Liver (tissue), 9 donors: ENCODE measurements around the gene CRYZ. TPM values are rescaled to one million over a fixed set of nuclear protein-coding genes. Genes with fewer than 3 reads are reported as not detected.

Experiments used
- DNase-seq: peaks from one replicate; pipeline ENCODE4 v3.0.0-alpha.2; 2017; ENCODE audit warnings: low spot score
- H3K27ac ChIP-seq, 2 donors: one replicate each; pipeline ENCODE4 v1.7.0; 2013; ENCODE audit warnings: inconsistent platforms in 2 of 2, low read length in 2 of 2, control low read depth in 1 of 2, low read depth in 1 of 2, mild to moderate bottlenecking in 1 of 2
- H3K27me3 ChIP-seq, 4 donors: one replicate each; pipeline versions ENCODE4 v1.6.1 to v1.7.0; 2013; ENCODE audit warnings: low read length in 3 of 4, inconsistent platforms in 1 of 4, mild to moderate bottlenecking in 1 of 4, moderate library complexity in 1 of 4; ENCODE audit not compliant: control insufficient read depth in 4 of 4, insufficient read depth in 4 of 4
- H3K36me3 ChIP-seq, 4 donors: one replicate each; pipeline versions ENCODE4 v1.6.1 to v1.7.0; 2013; ENCODE audit warnings: low read length in 3 of 4, mild to moderate bottlenecking in 3 of 4, low read depth in 1 of 4, moderate library complexity in 1 of 4; ENCODE audit not compliant: control insufficient read depth in 4 of 4, insufficient read depth in 3 of 4
- H3K4me1 ChIP-seq, 4 donors: one replicate each; pipeline versions ENCODE4 v1.6.1 to v1.7.0; 2013; ENCODE audit warnings: low read length in 3 of 4, mild to moderate bottlenecking in 3 of 4, moderate library complexity in 1 of 4; ENCODE audit not compliant: control insufficient read depth in 4 of 4, insufficient read depth in 4 of 4
- H3K4me3 ChIP-seq, 3 donors: one replicate each; pipeline versions ENCODE4 v1.6.1 to v1.7.0; 2013; ENCODE audit warnings: low read length in 3 of 3, control low read depth in 1 of 3, low read depth in 1 of 3, mild to moderate bottlenecking in 1 of 3
- H3K9ac ChIP-seq, 2 donors: one replicate each; pipeline ENCODE4 v1.7.0; 2013; ENCODE audit warnings: low read length in 2 of 2, mild to moderate bottlenecking in 2 of 2, moderate library complexity in 2 of 2, control low read depth in 1 of 2, low read depth in 1 of 2
- H3K9me3 ChIP-seq, 4 donors: one replicate each; pipeline versions ENCODE4 v1.6.1 to v1.7.0; 2013; ENCODE audit warnings: low read length in 3 of 4; ENCODE audit not compliant: control insufficient read depth in 4 of 4
- EGR1 ChIP-seq, 2 donors: IDR thresholded peaks; 2 replicates each; pipeline ENCODE4 v1.6.1; 2016 to 2018; ENCODE audit warnings: antibody characterized with exemption in 2 of 2, low read depth in 2 of 2
- FOXA1 ChIP-seq: IDR thresholded peaks from 2 replicates; pipeline ENCODE4 v1.6.1; 2016; ENCODE audit warnings: antibody characterized with exemption
- FOXA2 ChIP-seq: IDR thresholded peaks from 2 replicates; pipeline ENCODE4 v1.6.1; 2016; ENCODE audit warnings: antibody characterized with exemption
- GABPA ChIP-seq, 2 donors: IDR thresholded peaks in 1 of 2; conservative IDR thresholded peaks in 1 of 2; 2 replicates each; pipeline ENCODE4 v1.6.1; 2016; ENCODE audit warnings: antibody characterized with exemption in 2 of 2, mild to moderate bottlenecking in 1 of 2, moderate library complexity in 1 of 2
- HNF4A ChIP-seq, 2 donors: conservative IDR thresholded peaks; 2 replicates each; pipeline ENCODE4 v1.6.1; 2016; ENCODE audit warnings: antibody characterized with exemption in 2 of 2, mild to moderate bottlenecking in 2 of 2
- HNF4G ChIP-seq: IDR thresholded peaks from 2 replicates; pipeline ENCODE4 v1.6.1; 2016; ENCODE audit warnings: antibody characterized with exemption
- JUND ChIP-seq, 2 donors: IDR thresholded peaks; 2 replicates each; pipeline ENCODE4 v1.6.1; 2016; ENCODE audit warnings: antibody characterized with exemption in 2 of 2
- NR2F2 ChIP-seq: IDR thresholded peaks from 2 replicates; pipeline ENCODE4 v1.6.1; 2016; ENCODE audit warnings: antibody characterized with exemption
- RAD21 ChIP-seq, 2 donors: IDR thresholded peaks; 2 replicates each; pipeline ENCODE4 v1.6.1; 2016; ENCODE audit warnings: antibody characterized with exemption in 2 of 2, mild to moderate bottlenecking in 2 of 2
- RXRA ChIP-seq, 2 donors: IDR thresholded peaks; 2 replicates each; pipeline ENCODE4 v1.6.1; 2017 to 2018; ENCODE audit warnings: antibody characterized with exemption in 2 of 2, mild to moderate bottlenecking in 1 of 2
- SP1 ChIP-seq: IDR thresholded peaks from 2 replicates; pipeline ENCODE4 v1.6.1; 2018; ENCODE audit warnings: antibody characterized with exemption, mild to moderate bottlenecking
- TAF1 ChIP-seq: conservative IDR thresholded peaks from 2 replicates; pipeline ENCODE4 v1.6.1; 2016; ENCODE audit warnings: antibody characterized with exemption, mild to moderate bottlenecking
- YY1 ChIP-seq: IDR thresholded peaks from 2 replicates; pipeline ENCODE4 v1.6.1; 2016; ENCODE audit warnings: antibody characterized with exemption, mild to moderate bottlenecking
- WGBS: extraction: QIAGEN DNeasy Blood & Tissue Kit; methylation state at CpG from one replicate; pipeline ENCODE4 v1.1.7; 2013; 5-methylcytosine and 5-hydroxymethylcytosine counted together
- polyA plus RNA-seq, 2 donors: library from polyadenylated mRNA; stranded (reverse) in 1 of 2; unstranded in 1 of 2; fragments of 200-250 nt in 1 of 2; fragments of >200 nt in 1 of 2; fragmentation: Nextera tagmentation in 1 of 2; extraction: Ambion mirVana in 1 of 2; gene quantifications; one replicate each; pipeline versions ENCODE4 v1.2.1 to v1.2.3, GENCODE V29; 2013 to 2015
- total RNA-seq, 2 donors: library from RNA; depleted of rRNA; stranded (reverse); fragments of >200 nt; gene quantifications; one replicate each; pipeline ENCODE4 v1.2.3, GENCODE V29; 2014
- TF ChIP-seq, protein P1 (sequence below): IDR thresholded peaks from 2 replicates; pipeline ENCODE4 v1.6.1; 2016; ENCODE audit warnings: antibody characterized with exemption
- TF ChIP-seq, protein P2 (sequence below): fragments of 150-350 bp; IDR thresholded peaks from 2 replicates; pipeline ENCODE4 v1.5.1; 2017; ENCODE audit warnings: improper control_type of control experiment, low read depth, low read length; ENCODE audit not compliant: missing input control
- TF ChIP-seq, protein P3 (sequence below): IDR thresholded peaks from 2 replicates; pipeline ENCODE4 v1.6.1; 2016; ENCODE audit warnings: antibody characterized with exemption, mild to moderate bottlenecking
- TF ChIP-seq, protein P4 (sequence below): IDR thresholded peaks from 2 replicates; pipeline ENCODE4 v1.6.1; 2016; ENCODE audit warnings: antibody characterized with exemption
- TF ChIP-seq, protein P5 (sequence below): IDR thresholded peaks from 2 replicates; pipeline ENCODE4 v1.6.1; 2016; ENCODE audit warnings: antibody characterized with exemption
- donor health status: healthy.
- donor health status: healthy.
- donor health status: healthy.
- donor health status: healthy.
- donor health status: healthy.

Gene CRYZ
- total and polyA plus RNA-seq, 4 donors, result 104 to 183 (median 131) TPM

DNA sequence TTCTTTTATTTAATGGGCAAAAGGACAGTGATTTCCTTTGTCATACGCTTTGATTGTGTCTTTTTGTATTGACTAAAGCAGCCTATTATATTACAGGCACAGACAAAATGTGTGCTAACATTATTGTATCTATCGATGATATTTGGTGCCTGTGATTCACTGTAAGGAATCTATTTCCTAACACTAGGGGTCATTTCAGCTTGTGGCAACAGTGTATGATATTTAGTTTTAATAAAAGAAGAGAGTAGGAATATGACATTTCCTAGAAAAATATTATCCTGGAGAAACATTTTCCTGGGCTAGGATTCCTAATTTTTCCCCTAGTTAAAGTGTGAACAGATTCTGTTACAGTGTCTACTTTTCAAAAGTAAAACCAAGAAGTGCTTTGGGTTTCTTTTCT lies 42.9 kb upstream of the CRYZ start:
- H3K36me3 ChIP-seq, result no peaks in the 10 kb centered on the region
- no peaks in the 10 kb centered on the region for H3K9me3 ChIP-seq
- no peak for DNase-seq
- no peak overlapping the region for H3K4me3 ChIP-seq
- peaks cover 0 to 2% (median 0%) of the 10 kb centered on the region in 4 donors for H3K4me1 ChIP-seq
- TF ChIP-seq EGR1 (IDR thresholded peaks at IDR 0.05; ENCODE audit: low read depth in 2 of 2) (no peak), RAD21 (IDR thresholded peaks at IDR 0.05) (no peak), SP1 (no peak), FOXA1 (no peak), JUND (IDR thresholded peaks at IDR 0.05) (no peak), TAF1 (no peak), NR2F2 (no peak), HNF4A (conservative IDR thresholded peaks at IDR 0.05) (no peak), RXRA (IDR thresholded peaks at IDR 0.05) (no peak), YY1 (no peak), HNF4G (no peak), GABPA (IDR thresholded peaks at IDR 0.05 in 1 of 2, conservative IDR thresholded peaks at IDR 0.05 in 1 of 2) (no peak), FOXA2 (no peak)
- TF ChIP-seq, protein P1, sequence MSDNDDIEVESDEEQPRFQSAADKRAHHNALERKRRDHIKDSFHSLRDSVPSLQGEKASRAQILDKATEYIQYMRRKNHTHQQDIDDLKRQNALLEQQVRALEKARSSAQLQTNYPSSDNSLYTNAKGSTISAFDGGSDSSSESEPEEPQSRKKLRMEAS, result no peak
- TF ChIP-seq, protein P2, sequence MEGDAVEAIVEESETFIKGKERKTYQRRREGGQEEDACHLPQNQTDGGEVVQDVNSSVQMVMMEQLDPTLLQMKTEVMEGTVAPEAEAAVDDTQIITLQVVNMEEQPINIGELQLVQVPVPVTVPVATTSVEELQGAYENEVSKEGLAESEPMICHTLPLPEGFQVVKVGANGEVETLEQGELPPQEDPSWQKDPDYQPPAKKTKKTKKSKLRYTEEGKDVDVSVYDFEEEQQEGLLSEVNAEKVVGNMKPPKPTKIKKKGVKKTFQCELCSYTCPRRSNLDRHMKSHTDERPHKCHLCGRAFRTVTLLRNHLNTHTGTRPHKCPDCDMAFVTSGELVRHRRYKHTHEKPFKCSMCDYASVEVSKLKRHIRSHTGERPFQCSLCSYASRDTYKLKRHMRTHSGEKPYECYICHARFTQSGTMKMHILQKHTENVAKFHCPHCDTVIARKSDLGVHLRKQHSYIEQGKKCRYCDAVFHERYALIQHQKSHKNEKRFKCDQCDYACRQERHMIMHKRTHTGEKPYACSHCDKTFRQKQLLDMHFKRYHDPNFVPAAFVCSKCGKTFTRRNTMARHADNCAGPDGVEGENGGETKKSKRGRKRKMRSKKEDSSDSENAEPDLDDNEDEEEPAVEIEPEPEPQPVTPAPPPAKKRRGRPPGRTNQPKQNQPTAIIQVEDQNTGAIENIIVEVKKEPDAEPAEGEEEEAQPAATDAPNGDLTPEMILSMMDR, result no peak
- TF ChIP-seq, protein P3, sequence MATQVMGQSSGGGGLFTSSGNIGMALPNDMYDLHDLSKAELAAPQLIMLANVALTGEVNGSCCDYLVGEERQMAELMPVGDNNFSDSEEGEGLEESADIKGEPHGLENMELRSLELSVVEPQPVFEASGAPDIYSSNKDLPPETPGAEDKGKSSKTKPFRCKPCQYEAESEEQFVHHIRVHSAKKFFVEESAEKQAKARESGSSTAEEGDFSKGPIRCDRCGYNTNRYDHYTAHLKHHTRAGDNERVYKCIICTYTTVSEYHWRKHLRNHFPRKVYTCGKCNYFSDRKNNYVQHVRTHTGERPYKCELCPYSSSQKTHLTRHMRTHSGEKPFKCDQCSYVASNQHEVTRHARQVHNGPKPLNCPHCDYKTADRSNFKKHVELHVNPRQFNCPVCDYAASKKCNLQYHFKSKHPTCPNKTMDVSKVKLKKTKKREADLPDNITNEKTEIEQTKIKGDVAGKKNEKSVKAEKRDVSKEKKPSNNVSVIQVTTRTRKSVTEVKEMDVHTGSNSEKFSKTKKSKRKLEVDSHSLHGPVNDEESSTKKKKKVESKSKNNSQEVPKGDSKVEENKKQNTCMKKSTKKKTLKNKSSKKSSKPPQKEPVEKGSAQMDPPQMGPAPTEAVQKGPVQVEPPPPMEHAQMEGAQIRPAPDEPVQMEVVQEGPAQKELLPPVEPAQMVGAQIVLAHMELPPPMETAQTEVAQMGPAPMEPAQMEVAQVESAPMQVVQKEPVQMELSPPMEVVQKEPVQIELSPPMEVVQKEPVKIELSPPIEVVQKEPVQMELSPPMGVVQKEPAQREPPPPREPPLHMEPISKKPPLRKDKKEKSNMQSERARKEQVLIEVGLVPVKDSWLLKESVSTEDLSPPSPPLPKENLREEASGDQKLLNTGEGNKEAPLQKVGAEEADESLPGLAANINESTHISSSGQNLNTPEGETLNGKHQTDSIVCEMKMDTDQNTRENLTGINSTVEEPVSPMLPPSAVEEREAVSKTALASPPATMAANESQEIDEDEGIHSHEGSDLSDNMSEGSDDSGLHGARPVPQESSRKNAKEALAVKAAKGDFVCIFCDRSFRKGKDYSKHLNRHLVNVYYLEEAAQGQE, result no peak
- TF ChIP-seq, protein P4, sequence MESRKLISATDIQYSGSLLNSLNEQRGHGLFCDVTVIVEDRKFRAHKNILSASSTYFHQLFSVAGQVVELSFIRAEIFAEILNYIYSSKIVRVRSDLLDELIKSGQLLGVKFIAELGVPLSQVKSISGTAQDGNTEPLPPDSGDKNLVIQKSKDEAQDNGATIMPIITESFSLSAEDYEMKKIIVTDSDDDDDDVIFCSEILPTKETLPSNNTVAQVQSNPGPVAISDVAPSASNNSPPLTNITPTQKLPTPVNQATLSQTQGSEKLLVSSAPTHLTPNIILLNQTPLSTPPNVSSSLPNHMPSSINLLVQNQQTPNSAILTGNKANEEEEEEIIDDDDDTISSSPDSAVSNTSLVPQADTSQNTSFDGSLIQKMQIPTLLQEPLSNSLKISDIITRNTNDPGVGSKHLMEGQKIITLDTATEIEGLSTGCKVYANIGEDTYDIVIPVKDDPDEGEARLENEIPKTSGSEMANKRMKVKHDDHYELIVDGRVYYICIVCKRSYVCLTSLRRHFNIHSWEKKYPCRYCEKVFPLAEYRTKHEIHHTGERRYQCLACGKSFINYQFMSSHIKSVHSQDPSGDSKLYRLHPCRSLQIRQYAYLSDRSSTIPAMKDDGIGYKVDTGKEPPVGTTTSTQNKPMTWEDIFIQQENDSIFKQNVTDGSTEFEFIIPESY, result no peak
- TF ChIP-seq, protein P5, sequence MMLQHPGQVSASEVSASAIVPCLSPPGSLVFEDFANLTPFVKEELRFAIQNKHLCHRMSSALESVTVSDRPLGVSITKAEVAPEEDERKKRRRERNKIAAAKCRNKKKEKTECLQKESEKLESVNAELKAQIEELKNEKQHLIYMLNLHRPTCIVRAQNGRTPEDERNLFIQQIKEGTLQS, result no peak
- no peak overlapping the region for H3K9ac ChIP-seq
- H3K27me3 ChIP-seq, result no peaks in the 10 kb centered on the region
- H3K27ac ChIP-seq, result no peak overlapping the region
- 93% methylated on average over 2 of the region's 2 CpGs for WGBS
